ENCODE measurements around the gene GINS1.

DNA sequence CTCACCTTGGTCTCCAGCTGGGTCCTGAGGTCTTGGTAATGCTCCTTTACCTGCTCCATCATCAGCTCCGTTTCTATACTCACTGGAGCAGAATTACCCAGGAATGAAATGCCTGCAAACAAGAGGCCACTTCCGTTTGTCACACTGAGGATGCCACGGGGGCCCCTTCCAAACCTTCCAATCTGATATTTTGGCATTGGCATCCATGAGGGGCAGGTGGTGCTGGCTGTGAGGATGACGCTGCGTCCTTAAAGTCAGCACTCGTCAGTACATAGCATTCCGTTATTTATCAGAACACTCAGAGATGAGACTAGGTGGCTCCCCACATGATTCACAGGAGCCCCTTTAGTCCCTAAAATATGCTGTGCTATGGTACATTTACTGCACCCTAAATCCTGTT, 72.7 kb downstream of the GINS1 start:
- TF ChIP-seq, protein P1, sequence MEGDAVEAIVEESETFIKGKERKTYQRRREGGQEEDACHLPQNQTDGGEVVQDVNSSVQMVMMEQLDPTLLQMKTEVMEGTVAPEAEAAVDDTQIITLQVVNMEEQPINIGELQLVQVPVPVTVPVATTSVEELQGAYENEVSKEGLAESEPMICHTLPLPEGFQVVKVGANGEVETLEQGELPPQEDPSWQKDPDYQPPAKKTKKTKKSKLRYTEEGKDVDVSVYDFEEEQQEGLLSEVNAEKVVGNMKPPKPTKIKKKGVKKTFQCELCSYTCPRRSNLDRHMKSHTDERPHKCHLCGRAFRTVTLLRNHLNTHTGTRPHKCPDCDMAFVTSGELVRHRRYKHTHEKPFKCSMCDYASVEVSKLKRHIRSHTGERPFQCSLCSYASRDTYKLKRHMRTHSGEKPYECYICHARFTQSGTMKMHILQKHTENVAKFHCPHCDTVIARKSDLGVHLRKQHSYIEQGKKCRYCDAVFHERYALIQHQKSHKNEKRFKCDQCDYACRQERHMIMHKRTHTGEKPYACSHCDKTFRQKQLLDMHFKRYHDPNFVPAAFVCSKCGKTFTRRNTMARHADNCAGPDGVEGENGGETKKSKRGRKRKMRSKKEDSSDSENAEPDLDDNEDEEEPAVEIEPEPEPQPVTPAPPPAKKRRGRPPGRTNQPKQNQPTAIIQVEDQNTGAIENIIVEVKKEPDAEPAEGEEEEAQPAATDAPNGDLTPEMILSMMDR (IDR thresholded peaks at IDR 0.05): no peak
- TF ChIP-seq EZH2 (IDR thresholded peaks at IDR 0.05; ENCODE audit: borderline replicate concordance, insufficient read depth, low read depth, low read length, poor library complexity, severe bottlenecking): no peak

All from B cell (primary cell).